Activated gamma-delta T cell (primary cell): ENCODE results near the gene BTBD2.

Source experiments
- DNase-seq: peaks from one replicate; lab custom pipeline; 2025; lab: John Stamatoyannopoulos, UW

The BTBD2 gene

GRCh38 chr19:2050991-2051772 is 35.7 kb upstream of the BTBD2 start, which contains the start of gene MKNK2:
Gene MKNK2 (minus strand): TSS chr19:2051244. CDS start chr19:2050851, 393 bp downstream.
- DNase-seq, result peak; percentile 94

- DNase-seq, result no peak
Observed at GRCh38 chr19:2050349-2050990, 35.0 kb upstream of the BTBD2 start.

- no peak for DNase-seq
Observed at GRCh38 chr19:2049741-2050348, 34.3 kb upstream of the BTBD2 start.

- DNase-seq, result no peak
Observed at GRCh38 chr19:2048959-2049740, 33.6 kb upstream of the BTBD2 start.

- no peak for DNase-seq
Observed at GRCh38 chr19:2048104-2048958, 32.8 kb upstream of the BTBD2 start.

- peak; percentile 42 for DNase-seq
Observed at GRCh38 chr19:2047449-2048103, 32.1 kb upstream of the BTBD2 start.

GRCh38 chr19:2047076-2047448 is 31.5 kb upstream of the BTBD2 start:
- no peak for DNase-seq

- DNase-seq, result no peak
Observed at GRCh38 chr19:2046046-2046907, 30.8 kb upstream of the BTBD2 start.

- no peak for DNase-seq
Observed at GRCh38 chr19:2045501-2046045, 30.1 kb upstream of the BTBD2 start.

- DNase-seq, result no peak
Observed at GRCh38 chr19:2044709-2045500, 29.4 kb upstream of the BTBD2 start.

GRCh38 chr19:2043961-2044708 is 28.6 kb upstream of the BTBD2 start:
- DNase-seq, result no peak

GRCh38 chr19:2043251-2043641 is 27.7 kb upstream of the BTBD2 start:
- no peak for DNase-seq

- no peak for DNase-seq
Observed at GRCh38 chr19:2042485-2043250, 27.2 kb upstream of the BTBD2 start.

- DNase-seq, result peak; percentile 100
Observed at GRCh38 chr19:2041683-2042484, 26.4 kb upstream of the BTBD2 start.

GRCh38 chr19:2041433-2041682 is 25.8 kb upstream of the BTBD2 start:
- no peak for DNase-seq

GRCh38 chr19:2040647-2041432 is 25.3 kb upstream of the BTBD2 start:
- DNase-seq, result no peak
